ENCODE results near the gene TUBB4B. TPM values are rescaled to one million over a fixed set of nuclear protein-coding genes. Genes with fewer than 3 reads are reported as not detected.

The TUBB4B gene
- total RNA-seq, 1 experiment from 2014 or later = 424 TPM

- no peaks in the 10 kb centered on the region for H4K20me1 ChIP-seq (ENCODE audit: low read length)
- no peak within 1 kb of the TSS for H3K4me3 ChIP-seq (ENCODE audit: low read length)
- peaks cover 21% of the 10 kb centered on the region for H3K4me1 ChIP-seq (ENCODE audit: insufficient read depth, low read length)
- ChIA-PET POLR2A (ENCODE audit: unreplicated experiment) (interaction anchor here (0.6 kb wide), 1 partner anchor 166 kb away, joined by 3 read pairs; no protein-coding TSS in a partner anchor), CTCF (no interaction called here)
- H3K4me2 ChIP-seq (ENCODE audit: low read length) = no peak within 1 kb of the TSS
- intact Hi-C loops (cut with micrococcal nuclease) = no loop called here
- DNase-seq (no peak), ATAC-seq (no peak)
- H3K9ac ChIP-seq (ENCODE audit: low read length) = no peak within 1 kb of the TSS
- H3K9me3 ChIP-seq (ENCODE audit: low read length) = no peaks in the 10 kb centered on the region
- H3K27ac ChIP-seq (ENCODE audit: low read length) = no peak within 1 kb of the TSS
- no peaks in the 10 kb centered on the region for H3K36me3 ChIP-seq (ENCODE audit: low read depth, low read length)
- H3K9me2 ChIP-seq (replicated peaks; ENCODE audit: low read length) = no peaks in the 10 kb centered on the region
- BruUV-seq (replicated peaks) = no TSS peak
- H2AFZ ChIP-seq (ENCODE audit: low read length) = no peak within 1 kb of the TSS
- H3K79me2 ChIP-seq (ENCODE audit: low read length) = peaks cover 1% of the 10 kb centered on the region
- H3F3A ChIP-seq (ENCODE audit: low read length, unreplicated experiment) = no peaks in the 10 kb centered on the region
- TF ChIP-seq CTCF (conservative IDR thresholded peaks at IDR 0.05; ENCODE audit: low read depth, low read length) (no peak), EZH2phosphoT487 (IDR thresholded peaks at IDR 0.05; ENCODE audit: borderline replicate concordance, low read length) (no peak), EZH2 (IDR thresholded peaks at IDR 0.05; ENCODE audit: low read length, unreplicated experiment) (no peak)
- H3K27me3 ChIP-seq (ENCODE audit: low read length) = no peaks in the 10 kb centered on the region
Measured at GRCh38 chr9:137230705-137231371, 10.2 kb upstream of the TUBB4B start, which contains the start of gene SLC34A3. SLC34A3 (plus strand) TSS chr9:137230901; CDS start chr9:137231703, 802 bp downstream.

- no peak for DNase-seq
- ChIA-PET CTCF (no interaction called here), POLR2A (ENCODE audit: unreplicated experiment) (no interaction called here)
- ATAC-seq = no peak
- H4K20me1 ChIP-seq (ENCODE audit: low read length) = no peaks in the 10 kb centered on the region
- no peaks in the 10 kb centered on the region for H3K9me3 ChIP-seq (ENCODE audit: low read length)
- H3K27me3 ChIP-seq (ENCODE audit: low read length) = no peaks in the 10 kb centered on the region
- H3K4me1 ChIP-seq (ENCODE audit: insufficient read depth, low read length) = peaks cover 15% of the 10 kb centered on the region
- BruUV-seq (replicated peaks) = no TSS peak
- no peak overlapping the region for H3K4me3 ChIP-seq (ENCODE audit: low read length)
- H2AFZ ChIP-seq (ENCODE audit: low read length) = no peak overlapping the region
- no peaks in the 10 kb centered on the region for H3F3A ChIP-seq (ENCODE audit: low read length, unreplicated experiment)
- H3K4me2 ChIP-seq (ENCODE audit: low read length) = no peak overlapping the region
- intact Hi-C loops (cut with micrococcal nuclease) = no loop called here
- H3K9ac ChIP-seq (ENCODE audit: low read length) = no peak overlapping the region
- no peaks in the 10 kb centered on the region for H3K36me3 ChIP-seq (ENCODE audit: low read depth, low read length)
- TF ChIP-seq CTCF (conservative IDR thresholded peaks at IDR 0.05; ENCODE audit: low read depth, low read length) (no peak), EZH2phosphoT487 (IDR thresholded peaks at IDR 0.05; ENCODE audit: borderline replicate concordance, low read length) (no peak), EZH2 (IDR thresholded peaks at IDR 0.05; ENCODE audit: low read length, unreplicated experiment) (no peak)
- H3K9me2 ChIP-seq (replicated peaks; ENCODE audit: low read length) = no peaks in the 10 kb centered on the region
- no peak overlapping the region for H3K27ac ChIP-seq (ENCODE audit: low read length)
- H3K79me2 ChIP-seq (ENCODE audit: low read length) = no peaks in the 10 kb centered on the region
Measured at GRCh38 chr9:137231372-137232039, 9.6 kb upstream of the TUBB4B start.

GRCh38 chr9:137232101-137232500 is 9.0 kb upstream of the TUBB4B start:
- no peaks in the 10 kb centered on the region for H4K20me1 ChIP-seq (ENCODE audit: low read length)
- H3K4me3 ChIP-seq (ENCODE audit: low read length) = no peak overlapping the region
- H3K27ac ChIP-seq (ENCODE audit: low read length) = no peak overlapping the region
- H3F3A ChIP-seq (ENCODE audit: low read length, unreplicated experiment) = no peaks in the 10 kb centered on the region
- ChIA-PET CTCF (no interaction called here), POLR2A (ENCODE audit: unreplicated experiment) (no interaction called here)
- peaks cover 12% of the 10 kb centered on the region for H3K4me1 ChIP-seq (ENCODE audit: insufficient read depth, low read length)
- no peaks in the 10 kb centered on the region for H3K27me3 ChIP-seq (ENCODE audit: low read length)
- no peaks in the 10 kb centered on the region for H3K79me2 ChIP-seq (ENCODE audit: low read length)
- no peaks in the 10 kb centered on the region for H3K9me3 ChIP-seq (ENCODE audit: low read length)
- no peak for ATAC-seq
- no peaks in the 10 kb centered on the region for H3K36me3 ChIP-seq (ENCODE audit: low read depth, low read length)
- no TSS peak for BruUV-seq (replicated peaks)
- no peak overlapping the region for H3K4me2 ChIP-seq (ENCODE audit: low read length)
- DNase-seq = no peak
- intact Hi-C loops (cut with micrococcal nuclease) = no loop called here
- H2AFZ ChIP-seq (ENCODE audit: low read length) = no peak overlapping the region
- H3K9ac ChIP-seq (ENCODE audit: low read length) = no peak overlapping the region
- TF ChIP-seq EZH2phosphoT487 (IDR thresholded peaks at IDR 0.05; ENCODE audit: borderline replicate concordance, low read length) (no peak), CTCF (conservative IDR thresholded peaks at IDR 0.05; ENCODE audit: low read depth, low read length) (no peak), EZH2 (IDR thresholded peaks at IDR 0.05; ENCODE audit: low read length, unreplicated experiment) (no peak)
- no peaks in the 10 kb centered on the region for H3K9me2 ChIP-seq (replicated peaks; ENCODE audit: low read length)

Data from PC-3 (cell line).